Activated T-cell treated with anti-CD3 and anti-CD28 coated beads for 48 hours (primary cell): ENCODE data around the gene CACNA2D3.
"Not testable (repeated sequence)": the region's sequence is repeated elsewhere in the genome, so short reads cannot be mapped to it uniquely, and the experiment has no call there.

Experiments used
- DNase-seq: peaks from one replicate; pipeline ENCODE4 v3.0.0-alpha.2; 2020; ENCODE audit warnings: low read depth

Gene CACNA2D3

GRCh38 chr3:54963641-54964040 lies 841.3 kb downstream of the CACNA2D3 start:
- no peak for DNase-seq

- DNase-seq, result no peak
Measured at GRCh38 chr3:54964081-54964480, 841.7 kb downstream of the CACNA2D3 start.

- DNase-seq, result no peak
Measured at GRCh38 chr3:54965746-54966145, 843.4 kb downstream of the CACNA2D3 start.

DNA sequence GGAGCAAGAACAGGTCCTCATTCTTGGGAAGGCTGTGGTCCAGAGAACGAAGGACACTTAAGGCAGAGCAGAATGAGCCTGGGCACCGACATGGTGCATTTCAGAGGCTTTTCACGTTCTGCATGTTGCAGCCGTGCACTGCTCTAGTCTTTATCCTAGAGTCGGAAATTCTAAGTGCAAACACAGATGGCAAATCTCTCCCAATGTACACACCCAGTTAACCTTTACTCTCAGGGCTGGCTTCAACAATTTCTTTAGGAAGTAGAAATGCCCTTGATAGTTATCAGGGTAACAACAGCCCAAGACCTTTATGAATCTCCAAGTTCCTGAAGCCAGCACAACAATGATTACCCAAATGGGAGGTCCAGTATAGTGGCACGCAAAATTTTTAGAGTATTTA lies 844.6 kb downstream of the CACNA2D3 start:
- DNase-seq, result no peak

- DNase-seq, result no peak
Measured at GRCh38 chr3:54967731-54968161, 845.4 kb downstream of the CACNA2D3 start.

DNA sequence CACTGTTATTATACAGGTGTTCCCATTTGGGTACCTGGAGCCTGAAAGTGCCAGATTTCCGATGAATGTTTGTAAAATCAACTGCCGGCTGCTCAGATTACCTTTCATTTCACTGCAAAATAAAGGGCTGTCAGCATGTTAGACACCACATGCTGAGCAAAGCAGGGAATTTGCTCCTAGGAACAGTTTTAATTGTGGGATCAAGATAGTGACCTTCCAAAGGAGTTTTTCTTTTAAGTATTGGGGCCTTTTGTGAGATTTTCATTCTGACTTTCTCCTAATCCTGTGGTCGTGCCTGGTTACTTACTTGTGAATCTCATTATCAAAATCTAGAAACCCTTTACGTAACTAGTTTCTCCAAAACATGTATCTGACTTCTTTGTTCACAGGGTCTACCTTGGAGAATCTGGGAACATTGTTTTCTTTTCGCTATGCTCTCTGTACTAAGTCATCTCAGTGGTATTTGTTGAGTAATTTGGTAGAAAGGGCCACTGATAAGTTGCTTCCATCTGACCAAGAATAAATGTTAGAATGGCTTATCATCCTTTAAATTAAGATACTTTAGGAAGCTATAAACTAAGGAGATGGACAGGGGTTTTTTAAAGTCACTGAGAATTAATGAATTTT lies 846.3 kb downstream of the CACNA2D3 start:
- no peak for DNase-seq

- DNase-seq, result no peak
Measured at GRCh38 chr3:54969652-54970051, 847.3 kb downstream of the CACNA2D3 start.

DNA sequence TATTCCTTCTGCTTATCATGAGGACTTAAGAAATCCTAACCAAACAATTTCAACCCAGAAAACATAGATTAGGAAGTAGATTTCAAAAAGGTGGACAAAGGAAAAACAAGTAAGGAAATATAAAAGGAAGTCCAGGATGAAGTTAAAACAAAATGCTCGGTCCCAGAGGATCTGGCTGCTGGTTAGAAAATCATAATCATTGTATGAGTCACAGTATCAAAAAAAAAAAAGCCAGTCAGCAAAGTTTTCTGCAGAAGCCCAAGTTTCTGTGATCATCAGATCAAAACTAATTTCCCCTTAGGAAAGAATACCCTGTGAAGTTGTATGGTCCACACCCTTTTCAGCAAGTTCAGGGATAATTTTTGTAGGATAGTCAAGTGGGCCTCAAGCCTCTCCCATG lies 848.5 kb downstream of the CACNA2D3 start:
- no peak for DNase-seq

DNA sequence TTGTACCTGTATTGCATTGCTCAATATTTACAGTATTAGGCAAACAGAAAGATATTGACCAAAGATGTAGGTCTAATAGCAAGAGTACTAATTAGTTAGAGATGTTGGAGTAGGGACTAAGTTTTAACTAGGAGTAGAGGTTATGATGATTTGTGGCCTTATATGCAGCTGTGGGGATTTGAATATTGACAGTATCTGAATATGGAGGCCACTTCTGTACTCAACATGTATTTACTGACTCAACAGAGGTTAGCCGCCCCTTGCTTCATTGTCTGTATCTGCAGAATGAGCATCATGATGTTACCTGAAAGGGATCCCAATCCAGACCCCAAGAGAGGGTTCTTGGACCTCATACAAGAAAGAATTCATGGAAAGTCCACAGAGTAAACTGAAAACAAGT lies 855.1 kb downstream of the CACNA2D3 start:
- no peak for DNase-seq

GRCh38 chr3:54977946-54978345 lies 855.6 kb downstream of the CACNA2D3 start:
- DNase-seq, result not testable (repeated sequence)

- no peak for DNase-seq
Measured at GRCh38 chr3:54982807-54983206, 860.5 kb downstream of the CACNA2D3 start.

DNA sequence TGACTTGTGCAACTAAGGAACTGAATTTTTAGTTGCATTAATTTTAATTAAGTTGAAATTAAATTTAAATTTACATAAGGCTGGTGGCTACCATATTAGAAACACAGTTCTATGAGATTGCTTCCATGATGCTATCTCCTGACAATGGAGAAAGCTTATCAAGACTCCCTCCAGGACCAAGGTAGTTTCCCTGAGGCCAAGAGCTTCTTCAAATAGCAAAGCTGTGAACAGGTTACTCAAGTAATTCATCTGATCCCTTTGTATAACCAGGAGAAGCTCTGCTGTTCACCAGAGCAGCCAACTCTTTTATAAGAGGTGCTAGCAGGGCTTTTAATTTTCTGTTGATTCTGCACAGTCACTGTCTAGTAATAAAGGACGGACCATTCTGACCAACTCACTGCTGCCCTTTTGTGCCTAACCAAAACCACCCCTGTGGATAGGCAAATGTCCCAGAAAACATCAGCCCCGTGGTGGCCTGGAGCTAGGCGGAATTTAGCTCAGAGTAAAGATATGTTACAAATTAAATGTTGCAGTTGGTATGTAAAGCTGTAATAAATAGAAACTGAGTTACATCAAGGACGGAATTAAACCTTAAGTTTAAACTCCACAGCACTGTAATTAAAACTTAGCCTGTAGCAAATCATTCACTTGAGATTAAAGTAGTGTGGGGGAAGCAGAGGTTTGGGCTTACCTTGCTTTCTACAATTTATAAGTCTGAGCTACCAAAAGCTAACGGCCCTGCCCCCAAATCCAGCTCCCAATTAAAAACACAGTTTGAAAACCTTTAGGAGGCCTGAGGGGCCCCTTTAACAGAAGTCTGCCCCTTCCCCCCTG lies 861.1 kb downstream of the CACNA2D3 start:
- no peak for DNase-seq

DNA sequence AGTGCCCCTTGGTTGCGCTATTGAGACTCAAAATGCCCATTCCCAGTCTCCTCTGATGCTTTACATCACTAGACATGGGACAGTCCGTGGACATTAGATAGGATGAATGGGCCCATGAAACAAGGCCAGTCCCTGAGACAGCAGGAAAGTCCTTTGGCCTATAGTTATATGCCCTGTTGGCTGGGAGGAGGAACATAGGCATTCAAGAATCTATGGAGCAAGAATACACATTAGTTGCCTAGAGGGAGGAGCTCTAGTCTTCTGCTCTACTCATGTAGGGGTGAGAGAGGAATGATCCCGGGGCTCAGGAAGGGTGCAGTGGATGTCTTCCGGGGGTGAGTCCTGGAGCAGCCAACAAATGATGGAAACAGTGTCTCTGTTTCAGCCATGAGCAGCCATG lies 863.5 kb downstream of the CACNA2D3 start:
- no peak for DNase-seq

DNA sequence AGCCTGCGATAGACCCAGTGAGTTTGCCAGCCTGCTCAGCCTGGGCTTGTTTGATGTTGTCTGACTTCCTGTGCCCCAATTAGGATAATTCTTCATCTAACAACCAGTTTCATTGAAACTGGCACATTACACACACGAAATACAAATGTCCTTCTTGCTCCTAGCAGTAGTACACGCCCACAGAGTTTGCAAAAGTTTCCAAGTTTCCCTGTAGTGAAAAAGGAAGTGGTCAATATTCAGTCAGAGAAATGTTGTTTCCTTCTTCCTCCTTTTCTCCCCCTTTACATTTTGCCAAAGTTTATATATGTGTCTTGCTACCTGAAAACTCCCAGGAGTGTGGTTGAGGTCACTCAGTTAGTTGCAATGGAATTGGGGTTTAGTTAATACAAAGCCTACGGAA lies 863.9 kb downstream of the CACNA2D3 start:
- DNase-seq, result no peak

DNA sequence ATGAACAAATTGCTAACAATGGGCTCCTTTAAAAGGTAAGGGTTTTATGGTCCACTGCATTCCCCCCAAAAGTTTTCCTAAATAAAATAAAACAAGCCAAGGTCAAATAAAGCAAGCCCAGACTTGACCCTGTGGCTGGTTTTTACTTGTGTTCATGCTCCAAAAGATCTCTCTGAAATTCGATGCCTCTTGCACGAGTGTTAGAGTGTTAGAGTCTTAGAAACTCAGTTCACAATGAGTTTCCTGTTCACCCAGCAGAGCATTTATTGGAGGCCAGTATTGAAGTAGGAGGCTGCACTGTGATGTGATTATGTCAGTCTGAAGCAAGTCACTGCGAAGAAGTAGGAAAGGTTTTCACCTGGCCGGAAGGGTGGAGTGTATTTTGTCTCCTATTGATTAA lies 865.4 kb downstream of the CACNA2D3 start:
- DNase-seq, result no peak

- DNase-seq, result no peak
Measured at GRCh38 chr3:54988302-54988837, 866.0 kb downstream of the CACNA2D3 start.

GRCh38 chr3:54988838-54989630 lies 866.7 kb downstream of the CACNA2D3 start:
- no peak for DNase-seq

GRCh38 chr3:54994111-54994513 lies 871.8 kb downstream of the CACNA2D3 start:
- DNase-seq, result no peak

- no peak for DNase-seq
Measured at GRCh38 chr3:54999159-54999558, 876.8 kb downstream of the CACNA2D3 start.

GRCh38 chr3:54999811-55000210 lies 877.5 kb downstream of the CACNA2D3 start:
- no peak for DNase-seq

DNA sequence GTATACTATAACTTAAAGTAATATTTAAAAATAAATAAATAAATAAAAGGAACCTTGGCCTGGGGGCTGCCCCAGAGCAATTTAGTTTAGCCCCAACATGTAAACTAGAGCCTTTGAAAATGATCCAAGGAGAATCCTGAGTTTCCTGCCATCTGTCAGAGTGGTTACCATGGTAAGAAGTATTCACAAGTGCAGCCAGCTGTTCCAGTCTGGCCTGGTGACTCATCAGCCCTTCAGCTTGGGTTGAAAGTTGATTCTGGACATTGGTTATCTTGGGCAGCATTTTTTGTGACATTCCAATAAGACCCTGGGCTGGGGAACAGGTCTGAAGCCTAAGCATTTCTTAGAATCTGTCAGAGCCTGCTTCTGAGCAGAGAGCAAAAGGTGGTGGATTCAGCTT lies 878.2 kb downstream of the CACNA2D3 start:
- no peak for DNase-seq

DNA sequence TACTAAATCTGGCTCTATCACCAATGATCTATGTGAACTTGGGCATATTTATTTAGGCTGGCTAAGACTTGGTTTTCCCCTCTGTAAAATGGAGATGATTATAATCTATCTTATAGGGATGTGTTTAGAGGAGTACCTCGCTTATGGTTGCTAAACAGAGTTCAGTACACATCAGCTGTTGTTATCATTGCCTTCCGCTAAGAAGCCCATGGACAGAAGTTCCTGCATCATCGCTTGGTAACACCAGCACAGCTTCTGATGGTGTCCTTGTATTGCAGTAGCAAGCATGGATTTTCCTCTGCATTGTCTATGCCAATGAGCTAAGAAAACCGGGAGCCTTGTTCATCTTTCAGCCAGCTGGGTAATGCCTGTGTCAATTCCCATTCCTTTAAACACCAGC lies 878.6 kb downstream of the CACNA2D3 start:
- DNase-seq, result no peak
